Measurements from ENCODE around the gene MAZ.
"Not testable (repeated sequence)": the region's sequence is repeated elsewhere in the genome, so short reads cannot be mapped to it uniquely, and the experiment has no call there.

The MAZ gene

GRCh38 chr16:29784901-29785500 is 21.3 kb upstream of the MAZ start:
- DNase-seq (ENCODE audit: low read depth): peak; percentile 54

GRCh38 chr16:29787155-29787554 is 19.2 kb upstream of the MAZ start:
- not testable (repeated sequence) for DNase-seq (ENCODE audit: low read depth)

- DNase-seq (ENCODE audit: low read depth): no peak
Observed at GRCh38 chr16:29789775-29790182, 16.6 kb upstream of the MAZ start.

GRCh38 chr16:29790183-29790948 is 16.0 kb upstream of the MAZ start, which contains the start of gene KIF22:
Gene KIF22 (plus strand): TSS chr16:29790751. CDS start chr16:29790760, 9 bp downstream.
- DNase-seq (ENCODE audit: low read depth): peak; percentile 99

- no peak for DNase-seq (ENCODE audit: low read depth)
Observed at GRCh38 chr16:29790949-29791844, 15.1 kb upstream of the MAZ start.

GRCh38 chr16:29791845-29792807 is 14.2 kb upstream of the MAZ start:
- no peak for DNase-seq (ENCODE audit: low read depth)

GRCh38 chr16:29793153-29793552 is 13.2 kb upstream of the MAZ start:
- not testable (repeated sequence) for DNase-seq (ENCODE audit: low read depth)

GRCh38 chr16:29794231-29794710 is 12.1 kb upstream of the MAZ start:
- no peak for DNase-seq (ENCODE audit: low read depth)

GRCh38 chr16:29802416-29802935 is 3.9 kb upstream of the MAZ start:
- DNase-seq (ENCODE audit: low read depth): no peak

GRCh38 chr16:29804020-29804419 is 2.3 kb upstream of the MAZ start:
- DNase-seq (ENCODE audit: low read depth): no peak

- DNase-seq (ENCODE audit: low read depth): no peak
Observed at GRCh38 chr16:29804455-29805231, 1.7 kb upstream of the MAZ start.

- DNase-seq (ENCODE audit: low read depth): peak; percentile 97
Observed at GRCh38 chr16:29805232-29806098, 864 bp upstream of the MAZ start.

GRCh38 chr16:29806641-29807425 is 504 bp downstream of the MAZ start:
- DNase-seq (ENCODE audit: low read depth): no peak

GRCh38 chr16:29807426-29808218 is 1.3 kb downstream of the MAZ start:
- peak; percentile 81 for DNase-seq (ENCODE audit: low read depth)

- no peak for DNase-seq (ENCODE audit: low read depth)
Observed at GRCh38 chr16:29808219-29808900, 2.0 kb downstream of the MAZ start.

- DNase-seq (ENCODE audit: low read depth): no peak
Observed at GRCh38 chr16:29809031-29809747, 2.9 kb downstream of the MAZ start.

Data from T follicular helper cell (primary cell).